PC-3 (cell line): ENCODE data around the gene KIR2DL4. TPM values are rescaled to one million over a fixed set of nuclear protein-coding genes. Genes with fewer than 3 reads are reported as not detected.

Source experiments
- total RNA-seq: library from RNA; depleted of rRNA; stranded (reverse); fragments of >200 nt; gene quantifications from 2 replicates; pipeline ENCODE4 v1.2.3, GENCODE V29; 2014; rRNA removed

Gene KIR2DL4
- total RNA-seq, 1 experiment from 2014 or later = not detected

Other genes starting within 250 kb of the KIR2DL4 start
- gene LILRA2, start 229.8 kb upstream of the KIR2DL4 start, total RNA-seq = not detected in 2 replicates
- not detected in 2 replicates for gene LILRA1, start 210.0 kb upstream of the KIR2DL4 start, total RNA-seq
- not detected in 2 replicates for gene LILRB1, start 173.1 kb upstream of the KIR2DL4 start, total RNA-seq
- gene LILRB4, start 140.6 kb upstream of the KIR2DL4 start, total RNA-seq = not detected in 2 replicates
- not detected in 2 replicates for gene KIR3DL3, start 79.2 kb upstream of the KIR2DL4 start, total RNA-seq
- gene KIR2DL3, start 65.1 kb upstream of the KIR2DL4 start, total RNA-seq = not detected in 2 replicates
- not detected in 2 replicates for gene KIR2DL1, start 33.8 kb upstream of the KIR2DL4 start, total RNA-seq
- not detected in 2 replicates for gene KIR3DL1, start 12.9 kb downstream of the KIR2DL4 start, total RNA-seq
- not detected in 2 replicates for gene KIR2DS4, start 29.1 kb downstream of the KIR2DL4 start, total RNA-seq
- gene KIR3DL2, start 46.8 kb downstream of the KIR2DL4 start, total RNA-seq = not detected in 2 replicates
- not detected in 2 replicates for gene FCAR, start 70.6 kb downstream of the KIR2DL4 start, total RNA-seq
- gene NCR1, start 102.5 kb downstream of the KIR2DL4 start, total RNA-seq = not detected in 2 replicates
- gene NLRP7, start 143.9 kb downstream of the KIR2DL4 start, total RNA-seq = not detected in 2 replicates
- not detected in 2 replicates for gene NLRP2, start 162.8 kb downstream of the KIR2DL4 start, total RNA-seq
- gene GP6, start 234.7 kb downstream of the KIR2DL4 start, total RNA-seq = 0.58 TPM in 1 of 2 replicates, not detected in the other